NCI-H1417 treated with DMSO at 0.1 percent for 48 hours (cell line): ENCODE data around the gene IRF2.

Source experiments
- DNase-seq: peaks from one replicate; lab custom pipeline; 2025; lab: John Stamatoyannopoulos, UW

The IRF2 gene

DNA sequence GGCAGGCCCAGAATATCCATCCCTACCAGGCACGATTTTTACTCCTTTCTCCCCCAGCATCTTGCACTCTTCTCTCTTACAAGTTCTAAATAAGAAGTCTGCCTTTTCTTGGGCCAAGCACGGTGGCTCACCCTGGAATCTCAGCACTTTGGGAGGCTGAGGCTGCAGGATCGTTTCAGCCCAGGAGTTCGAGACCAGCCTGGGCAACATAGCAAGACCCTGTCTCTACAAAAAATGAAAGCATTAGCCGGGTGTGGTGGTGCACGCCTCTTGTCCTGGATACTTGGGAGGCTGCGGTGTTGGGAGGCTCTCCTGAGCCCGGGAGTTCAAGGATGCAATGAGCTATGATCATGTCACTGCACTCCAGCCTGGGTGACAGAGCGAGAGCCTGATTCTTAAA lies 64.8 kb downstream of the IRF2 start:
- no peak for DNase-seq

DNA sequence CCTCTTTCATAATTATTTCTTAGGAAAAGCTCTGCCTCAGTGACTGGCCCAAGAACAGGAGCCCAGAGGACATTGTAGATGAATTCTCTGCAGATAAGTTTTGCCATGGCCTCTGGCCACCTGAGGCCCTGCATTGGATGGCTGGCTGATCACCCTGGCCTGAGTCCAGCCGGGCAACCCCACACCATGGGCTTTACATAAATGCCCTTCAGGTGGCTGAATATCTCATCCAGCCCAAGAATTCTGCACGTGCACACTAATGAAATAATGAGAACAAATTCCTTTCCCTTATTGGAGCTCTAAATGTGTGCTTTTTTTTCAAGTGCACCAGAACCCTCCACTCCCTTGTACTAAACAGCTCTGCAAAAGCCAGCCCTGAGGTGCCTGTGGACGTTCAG lies 65.7 kb downstream of the IRF2 start:
- no peak for DNase-seq

DNA sequence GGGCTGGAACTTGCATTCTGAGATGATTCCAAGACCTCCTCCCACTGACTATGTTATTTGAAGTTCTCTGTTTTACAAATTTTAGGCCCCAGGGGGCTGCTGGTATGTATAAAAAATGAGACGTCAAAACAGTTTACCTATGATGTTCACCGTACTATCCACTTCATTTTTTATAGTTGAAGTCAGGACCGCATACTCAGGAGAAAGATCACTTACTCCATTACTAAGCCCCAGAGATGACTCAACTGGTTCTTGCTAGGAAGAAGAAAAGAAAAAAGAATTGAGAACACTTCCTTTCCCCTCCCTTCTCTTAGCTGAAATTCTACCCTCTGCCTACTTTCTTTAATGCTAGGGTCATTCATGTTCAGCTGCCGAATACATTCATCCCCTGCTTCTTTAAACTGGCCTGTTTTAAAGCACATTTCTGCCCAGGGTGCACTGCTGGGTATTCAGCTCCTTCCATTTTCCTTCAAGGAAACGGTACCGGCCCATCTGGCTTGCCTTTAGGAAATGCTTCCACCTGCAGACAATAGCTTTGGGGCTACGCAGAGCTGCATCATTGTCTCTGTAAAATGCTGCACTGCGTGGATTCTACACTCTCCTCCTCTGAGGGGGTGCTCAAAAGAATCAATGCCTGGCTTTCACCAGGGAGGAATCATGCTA lies 66.2 kb downstream of the IRF2 start:
- DNase-seq, result no peak

GRCh38 chr4:184406958-184407391 lies 67.4 kb downstream of the IRF2 start:
- no peak for DNase-seq

DNA sequence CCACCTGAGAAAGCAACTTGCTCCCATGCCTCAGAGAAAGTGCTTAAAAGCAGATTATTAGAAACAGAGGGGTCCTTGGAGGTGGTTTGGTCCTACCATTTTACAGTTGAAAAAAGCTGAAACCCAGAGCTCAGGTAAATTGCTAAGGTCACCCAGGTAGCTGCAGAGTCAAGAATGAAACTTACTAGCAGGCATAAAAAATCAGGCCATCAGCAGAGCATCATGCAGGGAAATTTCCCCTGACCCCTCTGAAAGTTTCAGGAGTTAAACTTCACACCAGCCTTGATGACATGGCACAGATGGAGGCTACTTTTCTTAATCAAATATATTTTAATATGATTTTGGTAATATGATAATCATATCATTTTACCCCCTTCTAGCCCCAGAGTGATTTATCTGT lies 70.3 kb downstream of the IRF2 start:
- DNase-seq, result no peak

DNA sequence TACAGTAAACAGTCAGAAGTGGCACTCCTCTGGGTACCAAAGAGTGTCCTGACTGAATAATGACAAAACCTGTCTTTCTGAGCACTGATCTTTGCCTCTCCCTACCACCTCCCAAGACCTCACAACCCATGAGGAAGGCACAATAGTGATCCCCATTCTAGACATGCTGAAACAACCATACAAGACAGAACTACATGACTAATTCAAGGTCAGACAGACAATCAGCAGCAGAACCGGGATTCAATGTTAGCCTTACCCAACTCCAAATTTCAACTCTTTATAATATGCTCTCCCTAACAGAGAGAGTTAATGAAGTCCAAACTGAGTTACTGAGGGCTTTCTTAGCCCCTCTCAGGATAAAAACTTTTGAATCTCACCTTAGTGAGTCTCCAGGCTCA lies 71.0 kb downstream of the IRF2 start:
- DNase-seq, result no peak

DNA sequence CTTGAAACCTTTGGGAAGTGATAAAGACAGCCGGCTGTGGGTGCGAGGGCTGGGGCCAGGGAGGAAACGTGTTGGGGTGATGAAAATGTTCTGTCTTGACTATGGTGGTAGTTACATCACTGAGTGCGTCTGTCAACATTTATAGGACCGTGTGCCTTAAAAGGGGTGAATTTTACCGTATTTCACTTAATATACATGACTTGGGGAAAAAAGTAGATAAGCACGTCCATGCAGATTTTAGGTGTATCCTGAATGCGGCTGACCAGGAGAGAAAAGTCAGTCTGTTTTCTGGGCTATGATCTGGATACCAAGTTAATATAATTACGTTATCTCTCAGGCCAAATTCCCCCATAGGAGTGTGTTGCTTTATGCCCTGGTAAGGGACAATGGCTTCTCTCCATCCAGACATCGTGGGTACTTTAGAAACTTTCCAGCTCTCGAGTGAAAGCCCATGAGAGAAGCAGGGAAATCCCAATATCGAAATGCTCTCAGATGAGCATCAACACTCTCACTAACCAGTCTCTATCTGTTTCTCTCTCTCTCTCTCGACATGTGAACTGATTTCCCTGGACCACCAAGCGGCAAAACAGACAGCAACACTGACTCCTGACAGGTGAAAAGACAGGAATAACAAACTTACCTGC lies 71.5 kb downstream of the IRF2 start:
- DNase-seq, result no peak

GRCh38 chr4:184402239-184402638 lies 72.1 kb downstream of the IRF2 start:
- no peak for DNase-seq

GRCh38 chr4:184401397-184402171 lies 72.8 kb downstream of the IRF2 start:
- DNase-seq, result no peak

DNA sequence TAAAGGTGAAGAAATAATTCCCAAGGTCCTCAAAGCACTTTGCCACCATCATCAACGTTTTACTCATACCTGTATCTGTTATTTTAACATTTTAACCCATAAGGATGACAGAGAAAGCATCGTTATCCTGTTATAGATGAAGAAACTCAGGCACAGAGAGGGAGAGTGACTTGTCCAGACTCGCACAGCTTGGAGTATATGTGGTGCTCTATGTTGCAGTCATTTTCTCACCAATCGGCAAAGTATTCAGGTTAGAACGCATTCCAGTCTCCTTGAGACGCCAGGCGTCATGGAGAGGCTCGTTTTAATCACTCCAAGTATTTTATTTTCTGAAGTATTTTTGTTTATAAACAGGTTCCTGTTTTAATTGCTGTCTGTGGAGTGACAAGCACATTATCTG lies 73.5 kb downstream of the IRF2 start:
- DNase-seq, result no peak

GRCh38 chr4:184400375-184400870 lies 73.9 kb downstream of the IRF2 start:
- DNase-seq, result no peak

GRCh38 chr4:184399512-184399908 lies 74.8 kb downstream of the IRF2 start:
- no peak for DNase-seq

- no peak for DNase-seq
Measured at GRCh38 chr4:184398741-184399511, 75.4 kb downstream of the IRF2 start.

- DNase-seq, result no peak
Measured at GRCh38 chr4:184397516-184398163, 76.7 kb downstream of the IRF2 start.

- DNase-seq, result no peak
Measured at GRCh38 chr4:184396570-184397515, 77.5 kb downstream of the IRF2 start.

DNA sequence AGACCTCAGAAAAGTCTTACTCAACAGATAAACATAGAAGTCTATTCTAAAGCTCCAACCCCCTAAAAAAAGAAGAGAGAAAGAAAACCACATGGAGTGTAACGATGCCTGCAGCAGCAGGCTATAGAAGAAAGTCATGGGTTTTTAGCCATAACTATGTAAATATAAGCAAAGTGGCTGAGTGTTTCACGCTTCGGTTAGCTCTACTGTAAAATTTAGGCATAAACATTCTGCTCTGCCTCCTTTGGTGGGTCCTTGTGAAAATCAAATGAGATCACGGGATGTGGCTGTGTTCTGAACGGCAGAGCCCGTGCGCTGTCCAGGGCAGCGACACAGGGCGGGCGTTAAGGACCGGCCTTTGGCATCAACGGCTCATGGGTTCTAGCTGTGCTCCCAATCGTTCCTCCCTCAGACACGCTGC lies 78.4 kb downstream of the IRF2 start:
- DNase-seq, result no peak

DNA sequence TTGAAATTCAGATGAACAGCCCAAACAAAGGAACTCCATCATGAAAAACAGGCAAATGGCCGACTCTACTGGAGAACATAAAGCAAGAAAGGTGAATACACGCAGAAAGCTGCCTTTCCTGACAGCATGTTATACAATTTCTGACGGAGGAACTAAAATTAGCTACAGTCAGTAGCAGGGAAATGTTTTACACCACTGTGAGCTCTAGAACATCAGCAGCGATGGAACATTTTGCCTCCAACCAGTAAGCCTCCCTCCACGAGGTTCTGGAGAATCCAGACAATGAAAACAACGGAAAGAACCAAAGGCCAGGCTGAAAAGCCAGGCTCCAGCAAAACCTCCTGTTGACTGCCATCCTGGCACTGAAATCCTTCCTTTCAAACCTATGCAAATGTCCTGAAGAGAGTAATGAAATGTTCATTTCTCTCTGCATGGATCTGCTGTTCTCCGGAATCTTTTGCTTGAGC lies 78.9 kb downstream of the IRF2 start:
- no peak for DNase-seq

GRCh38 chr4:184392748-184393559 lies 81.4 kb downstream of the IRF2 start:
- no peak for DNase-seq

DNA sequence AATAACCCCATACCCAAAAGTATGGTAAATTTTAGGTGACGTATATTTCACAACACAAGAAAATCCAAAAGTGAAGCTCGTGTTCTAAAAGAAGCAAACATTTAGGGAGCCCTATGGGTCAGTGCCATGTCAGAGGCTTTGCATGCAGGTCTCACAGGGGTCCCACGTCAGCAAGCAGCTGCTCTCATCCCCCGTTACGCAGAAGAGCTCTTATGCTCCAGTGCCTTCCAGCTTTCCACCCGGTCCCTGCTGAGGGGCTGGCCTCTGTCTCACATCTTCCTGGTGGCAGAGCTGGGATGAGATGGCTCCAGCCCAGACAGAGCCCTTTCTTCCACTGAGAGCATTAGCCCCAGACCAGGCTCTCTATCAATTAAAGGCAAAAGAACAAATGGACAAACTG lies 82.0 kb downstream of the IRF2 start:
- DNase-seq, result no peak
